AG04449 (cell line): ENCODE data around the gene RELT.

Experiments used
- CTCF ChIA-PET: fragments of 350-600 bp; formaldehyde crosslinking; extraction: SDS; loops from one replicate; lab custom pipeline; 2021; ENCODE audit warnings: antibody characterized with exemption; lab: Yijun Ruan, JAX
- POLR2A ChIA-PET: fragments of 400-600, 350-600 bp; formaldehyde crosslinking; extraction: SDS; loops from one replicate; lab custom pipeline; 2020; ENCODE audit warnings: antibody characterized with exemption, inconsistent platforms; lab: Yijun Ruan, JAX
- DNase-seq: peaks from one replicate; pipeline ENCODE4 v3.0.0-alpha.2; 2010; ENCODE audit warnings: low read depth, low spot score
- H3K4me3 ChIP-seq: 2 replicates; pipeline ENCODE4 v1.5.1; 2011; ENCODE audit warnings: low read depth, mild to moderate bottlenecking, control low read depth, low read length
- TF ChIP-seq, protein P1 (sequence below): IDR thresholded peaks from one replicate; pipeline ENCODE4 v1.5.1; 2011; ENCODE audit warnings: mild to moderate bottlenecking, moderate library complexity, low read length, control low read depth, inconsistent platforms; ENCODE audit not compliant: insufficient read depth; ENCODE audit errors: missing control alignments

RELT gene

DNA sequence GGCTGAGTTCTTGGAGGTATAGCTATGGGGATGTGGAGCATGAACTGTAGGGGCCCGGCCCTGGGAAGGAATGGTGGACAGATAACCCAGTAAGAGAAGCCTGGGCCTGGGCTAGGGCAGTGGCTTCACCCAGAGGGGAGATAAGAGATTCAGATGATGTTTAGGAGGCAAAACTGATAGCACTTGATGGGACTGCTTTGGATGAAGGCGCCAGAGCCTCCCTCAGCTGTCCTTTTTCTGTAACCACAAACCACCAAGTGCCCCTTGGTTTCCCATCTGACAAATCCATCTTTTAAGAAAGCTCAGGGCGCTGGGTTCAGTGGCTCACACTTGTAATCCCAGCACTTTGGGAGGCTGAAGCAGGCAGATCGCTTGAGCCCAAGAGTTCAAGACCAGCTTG is 23.4 kb downstream of the RELT start:
- H3K4me3 ChIP-seq = no peak overlapping the region
- TF ChIP-seq, protein P1, sequence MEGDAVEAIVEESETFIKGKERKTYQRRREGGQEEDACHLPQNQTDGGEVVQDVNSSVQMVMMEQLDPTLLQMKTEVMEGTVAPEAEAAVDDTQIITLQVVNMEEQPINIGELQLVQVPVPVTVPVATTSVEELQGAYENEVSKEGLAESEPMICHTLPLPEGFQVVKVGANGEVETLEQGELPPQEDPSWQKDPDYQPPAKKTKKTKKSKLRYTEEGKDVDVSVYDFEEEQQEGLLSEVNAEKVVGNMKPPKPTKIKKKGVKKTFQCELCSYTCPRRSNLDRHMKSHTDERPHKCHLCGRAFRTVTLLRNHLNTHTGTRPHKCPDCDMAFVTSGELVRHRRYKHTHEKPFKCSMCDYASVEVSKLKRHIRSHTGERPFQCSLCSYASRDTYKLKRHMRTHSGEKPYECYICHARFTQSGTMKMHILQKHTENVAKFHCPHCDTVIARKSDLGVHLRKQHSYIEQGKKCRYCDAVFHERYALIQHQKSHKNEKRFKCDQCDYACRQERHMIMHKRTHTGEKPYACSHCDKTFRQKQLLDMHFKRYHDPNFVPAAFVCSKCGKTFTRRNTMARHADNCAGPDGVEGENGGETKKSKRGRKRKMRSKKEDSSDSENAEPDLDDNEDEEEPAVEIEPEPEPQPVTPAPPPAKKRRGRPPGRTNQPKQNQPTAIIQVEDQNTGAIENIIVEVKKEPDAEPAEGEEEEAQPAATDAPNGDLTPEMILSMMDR = no peak
- CTCF ChIA-PET = interaction anchor here (0.9 to 14.0 kb wide), 13 partner anchors 10 to 260 kb away, joined by 3 to 248 read pairs (median 5); partner anchors contain the start of gene ARHGEF17
- POLR2A ChIA-PET = interaction anchor here (1.1 to 1.5 kb wide), 2 partner anchors 15 to 23 kb away, joined by 3 read pairs; partner anchors contain the start of gene RELT
- no peak for DNase-seq

DNA sequence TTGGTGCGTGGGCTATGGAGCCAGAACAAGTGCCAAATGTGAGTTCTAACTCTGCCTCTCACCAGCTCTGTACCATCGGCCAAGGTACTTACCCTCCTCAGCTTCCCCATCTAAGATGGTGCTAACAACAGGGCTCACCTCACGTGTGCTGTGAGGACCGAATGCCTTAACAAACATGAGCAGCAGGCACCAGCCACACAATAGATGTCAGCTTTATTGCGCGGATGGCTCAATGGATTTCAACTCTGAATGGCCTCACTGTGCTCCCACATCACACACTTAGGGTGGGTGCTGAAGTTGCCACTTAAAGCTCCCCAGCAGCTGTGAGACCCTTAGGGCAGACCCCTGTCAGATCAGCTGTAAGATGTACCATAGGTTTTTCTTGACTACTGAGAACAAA is 24.1 kb downstream of the RELT start:
- TF ChIP-seq, protein P1 = no peak
- ChIA-PET CTCF (interaction anchor here (0.9 to 14.0 kb wide), 9 partner anchors 9 to 260 kb away, joined by 3 to 248 read pairs (median 15); partner anchors contain the start of gene ARHGEF17), POLR2A (interaction anchor here (1.1 kb wide), 1 partner anchor 15 kb away, joined by 3 read pairs; no protein-coding TSS in a partner anchor)
- no peak for DNase-seq
- no peak overlapping the region for H3K4me3 ChIP-seq

DNA sequence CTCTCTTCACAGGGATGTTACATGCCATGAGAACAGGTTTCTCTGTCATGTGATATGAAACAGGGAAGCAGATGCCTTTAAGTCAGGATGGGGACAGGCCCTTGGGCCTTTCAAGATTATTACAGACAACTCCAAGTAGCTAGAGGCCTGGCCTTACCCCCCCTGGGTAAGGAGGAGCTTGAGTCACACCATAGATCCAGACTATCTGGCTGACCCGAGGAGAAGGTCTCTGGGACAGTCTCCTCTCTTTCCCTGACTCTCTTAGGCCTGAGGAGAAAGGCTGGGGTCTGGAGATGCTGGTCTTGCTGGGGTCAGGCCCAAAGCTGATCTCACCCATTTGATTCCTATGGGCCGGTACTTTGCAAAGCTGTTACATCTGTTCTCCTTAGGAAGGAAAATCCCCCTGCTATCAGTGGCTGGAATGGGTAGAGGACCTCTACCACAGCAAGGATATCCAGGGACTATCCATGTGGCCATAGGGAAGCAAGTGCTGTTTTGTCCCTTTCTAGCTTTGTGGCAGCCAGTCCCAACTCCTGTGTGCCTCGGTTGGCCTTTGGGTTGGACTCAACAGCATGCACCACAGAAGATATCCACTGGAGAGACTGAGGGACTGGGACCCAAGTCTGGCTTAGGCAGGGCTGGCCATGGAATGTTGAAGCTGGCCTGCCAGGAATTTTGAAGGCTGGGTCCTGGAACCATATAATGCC is 25.2 kb downstream of the RELT start:
- CTCF ChIA-PET = interaction anchor here (1.1 to 14.0 kb wide), 13 partner anchors 8 to 280 kb away, joined by 3 to 248 read pairs (median 6); partner anchors contain the start of gene ARHGEF17
- H3K4me3 ChIP-seq = no peak overlapping the region
- TF ChIP-seq, protein P1 = no peak
- DNase-seq = no peak
- POLR2A ChIA-PET = no interaction called here

DNA sequence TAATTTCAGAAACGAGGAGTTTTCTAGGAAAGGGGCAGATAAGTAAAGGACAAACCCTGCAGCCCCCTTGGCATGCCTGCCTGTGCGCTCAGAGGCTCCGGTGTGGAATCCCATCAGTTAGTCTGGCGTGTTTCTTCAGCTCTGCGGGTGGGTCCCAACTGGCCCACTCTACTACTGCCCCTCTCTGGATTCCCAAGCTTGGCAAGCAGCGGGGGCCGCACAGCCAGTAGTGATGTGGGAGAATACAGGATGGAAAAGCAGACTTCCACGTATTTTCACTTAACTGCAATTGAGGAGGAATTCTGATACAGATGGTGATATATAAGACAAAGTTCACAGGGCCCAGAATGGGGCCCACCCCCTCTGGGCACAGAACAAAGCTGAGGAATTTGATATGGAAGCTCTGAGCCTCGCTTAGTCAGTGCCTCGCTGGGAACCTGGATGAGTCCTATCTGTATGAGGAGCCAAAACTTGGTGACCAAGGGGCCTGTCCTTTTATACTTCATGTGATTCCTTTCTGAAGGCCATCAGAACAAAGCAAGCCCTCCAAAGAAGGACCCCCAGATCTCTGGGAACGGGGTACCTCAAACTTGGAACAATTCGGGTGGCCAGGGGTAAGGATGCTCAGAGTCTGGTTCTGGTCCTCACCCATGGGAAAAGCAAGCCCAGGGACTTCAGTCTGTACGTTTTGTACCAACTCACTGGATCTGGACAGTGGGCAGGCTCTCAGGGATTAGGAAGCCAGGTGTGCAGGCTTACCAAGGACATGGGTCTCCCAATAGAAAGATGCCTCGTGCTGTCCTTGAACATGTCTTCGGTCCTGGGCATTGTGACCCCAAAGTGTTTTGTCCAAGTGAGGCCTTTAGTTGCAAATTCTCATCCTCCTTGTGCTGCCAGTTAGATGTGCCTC is 26.0 kb downstream of the RELT start:
- ChIA-PET CTCF (interaction anchor here (1.1 to 14.0 kb wide), 13 partner anchors 8 to 279 kb away, joined by 3 to 248 read pairs (median 6); partner anchors contain the start of gene ARHGEF17), POLR2A (interaction anchor here (0.8 kb wide), 1 partner anchor 259 kb away, joined by 3 read pairs; no protein-coding TSS in a partner anchor)
- no peak for DNase-seq
- TF ChIP-seq, protein P1 = no peak
- H3K4me3 ChIP-seq = no peak overlapping the region

DNA sequence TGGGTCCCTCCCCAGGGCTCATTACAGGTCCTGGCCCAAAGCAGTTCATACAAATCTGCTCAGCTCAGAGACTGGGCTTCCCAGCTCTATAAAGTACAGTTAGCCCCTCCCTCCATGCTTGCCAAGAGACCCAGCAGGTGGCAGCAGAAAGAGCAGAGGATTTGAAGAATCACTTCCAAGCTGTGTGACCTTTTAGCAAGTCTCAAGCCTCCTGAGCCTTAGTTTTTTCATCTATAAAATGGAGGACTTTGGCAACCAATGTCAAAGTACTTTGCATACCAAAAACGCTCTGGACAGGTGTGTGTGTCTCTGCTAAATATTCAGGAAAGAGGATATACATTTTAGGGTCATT is 26.6 kb downstream of the RELT start:
- POLR2A ChIA-PET = interaction anchor here (0.8 kb wide), 1 partner anchor 258 kb away, joined by 3 read pairs; no protein-coding TSS in a partner anchor
- no peak overlapping the region for H3K4me3 ChIP-seq
- no peak for DNase-seq
- CTCF ChIA-PET = interaction anchor here (1.3 to 14.0 kb wide), 9 partner anchors 7 to 269 kb away, joined by 3 to 248 read pairs (median 22); no protein-coding TSS in a partner anchor
- TF ChIP-seq, protein P1 = peak; percentile 29
